Heart left ventricle (tissue), 16 donors: Measurements from ENCODE around the gene COL1A2. TPM values are rescaled to one million over a fixed set of nuclear protein-coding genes. Genes with fewer than 3 reads are reported as not detected.

Source experiments
- ATAC-seq, 4 donors: fragments of 200-7000 bp; cut with Tn5 transposase; one replicate each; pipeline ENCODE4 v1.9.1; 2020 to 2022; ENCODE audit warnings: moderate library complexity in 4 of 4, mild to moderate bottlenecking in 3 of 4, moderate number of reproducible peaks in 1 of 4
- DNase-seq, 5 donors: peaks; one replicate each; pipeline ENCODE4 v3.0.0-alpha.2; 2020
- H3K27ac ChIP-seq, 12 donors: fragments of 200-600 bp; sonication (generic) in 4 of 12; one replicate each; pipeline versions ENCODE4 v1.5.0 to v1.8.0; 2016 to 2022; ENCODE audit warnings: mild to moderate bottlenecking in 2 of 12
- H3K27me3 ChIP-seq, 9 donors: fragments of 200-600 bp; sonication (generic) in 2 of 9; one replicate each; pipeline versions ENCODE4 v1.5.1 to v1.8.0; 2016 to 2022; ENCODE audit warnings: mild to moderate bottlenecking in 3 of 9
- H3K36me3 ChIP-seq, 9 donors: fragments of 200-600 bp; sonication (generic) in 2 of 9; one replicate each; pipeline versions ENCODE4 v1.5.0 to v1.8.0; 2018 to 2022; ENCODE audit warnings: mild to moderate bottlenecking in 2 of 9
- H3K4me1 ChIP-seq, 12 donors: fragments of 200-600 bp; sonication (generic) in 4 of 12; one replicate each; pipeline versions ENCODE4 v1.5.0 to v1.8.0; 2016 to 2022; ENCODE audit warnings: mild to moderate bottlenecking in 3 of 12
- H3K4me3 ChIP-seq, 12 donors: fragments of 200-600 bp; sonication (generic) in 4 of 12; one replicate each; pipeline versions ENCODE4 v1.5.0 to v1.8.0; 2017 to 2022; ENCODE audit warnings: mild to moderate bottlenecking in 9 of 12, moderate library complexity in 4 of 12
- H3K9me3 ChIP-seq, 12 donors: fragments of 200-600 bp; sonication (generic) in 4 of 12; one replicate each; pipeline versions ENCODE4 v1.5.0 to v1.8.0; 2016 to 2022; ENCODE audit warnings: mild to moderate bottlenecking in 1 of 12
- POLR2A ChIP-seq, 2 donors: fragments of 450-650 bp; IDR thresholded peaks; one replicate each; pipeline ENCODE4 v1.6.1; 2017; ENCODE audit warnings: antibody characterized with exemption in 2 of 2, mild to moderate bottlenecking in 2 of 2, moderate library complexity in 2 of 2
- WGBS, 4 donors: extraction: QIAGEN DNeasy Blood & Tissue Kit in 2 of 4; methylation state at CpG; one replicate each; pipeline versions ENCODE4 v1.1.5 to v1.1.7; 2013 to 2018; 5-methylcytosine and 5-hydroxymethylcytosine counted together
- intact Hi-C, 10 donors: fragments of 100-400 bp; cut with DNase I; formaldehyde crosslinking; loops; one replicate each; pipeline versions ENCODE4 v1.11.1 to v1.14.2; 2022
- polyA plus RNA-seq, 2 donors: library from polyadenylated mRNA; stranded (reverse); fragments of 200-250 nt; gene quantifications; one replicate each; pipeline ENCODE4 v1.2.3, GENCODE V29; 2013
- total RNA-seq, 9 donors: library from RNA; depleted of rRNA in 2 of 9; stranded (reverse); fragments of >200 nt in 2 of 9; fragmentation: NEBNext Ultra II Directional in 3 of 9; extraction: Animal tissue kit (Norgen Biotek cat#: 25700) in 3 of 9; gene quantifications; one replicate each; pipeline versions ENCODE4 v1.1.0 to v1.2.4, GENCODE V29; 2016 to 2023
- TF ChIP-seq, protein P1 (sequence below), 12 donors: fragments of 200-600 bp; sonication (generic) in 4 of 12; IDR thresholded peaks; one replicate each; pipeline versions ENCODE4 v1.5.0 to v1.8.0; 2018 to 2022; ENCODE audit warnings: antibody characterized with exemption in 12 of 12, mild to moderate bottlenecking in 5 of 12
- donor health status: ischemic (EF 13 %, LVEDD 7.1; RV severe dilation, severe dysfunction).
- donor health status: healthy with polysubstance abuse.
- donor health status: DM: no; HTN: yes; CAD: no.
- donor health status: DM: no; HTN: no; CAD: no.
- donor health status: ischemic (EF 25% LVEDD 6.9; RV normal size, moderate dysfunction).
- donor health status: ischemic (EF 25% LVEDD 5.7; RV mildly dilated, moderate dysfunction).
- donor health status: healthy.
- donor health status: DM: yes; HTN: yes; CAD: no.
- donor health status: ischemic (EF 35%, LVEDD 5.7; RV mildly dilated, moderate dysfunction).
- donor health status: nonischemic (EF 11% LVEDD 7.7; RV severe dilation, severe dysfunction).
- donor health status: DM: yes; HTN: yes; CAD: no.
- donor health status: PGD.
- donor health status: ischemic (EF 29% LVEDD 5.4; RV normal size, mild dysfunction).
- donor health status: nonischemic (EF 23%, LVEDD 6.1; RV moderate dilation, normal function).

The COL1A2 gene
- total and polyA plus RNA-seq, 11 donors = 33.1 to 615 (median 104) TPM

DNA sequence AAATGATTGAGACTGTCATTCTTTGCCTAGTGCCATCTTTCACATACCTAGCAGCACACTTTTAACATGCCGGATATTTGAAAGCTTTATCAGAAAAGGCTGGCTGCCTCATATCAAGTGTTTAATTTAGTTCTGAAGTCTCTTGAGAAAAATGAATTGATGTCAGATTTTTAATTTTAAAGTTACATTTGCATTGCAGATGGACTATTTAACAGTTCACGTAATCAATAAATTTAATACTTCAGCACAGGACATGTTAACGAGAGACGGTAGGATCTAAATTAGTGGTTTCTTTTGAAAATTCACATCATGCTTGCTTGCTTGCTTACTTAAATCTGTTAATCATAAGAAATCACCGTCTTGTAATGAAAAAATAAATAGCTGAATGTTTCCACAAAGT is 51.6 kb downstream of the COL1A2 start:
- TF ChIP-seq, protein P1, sequence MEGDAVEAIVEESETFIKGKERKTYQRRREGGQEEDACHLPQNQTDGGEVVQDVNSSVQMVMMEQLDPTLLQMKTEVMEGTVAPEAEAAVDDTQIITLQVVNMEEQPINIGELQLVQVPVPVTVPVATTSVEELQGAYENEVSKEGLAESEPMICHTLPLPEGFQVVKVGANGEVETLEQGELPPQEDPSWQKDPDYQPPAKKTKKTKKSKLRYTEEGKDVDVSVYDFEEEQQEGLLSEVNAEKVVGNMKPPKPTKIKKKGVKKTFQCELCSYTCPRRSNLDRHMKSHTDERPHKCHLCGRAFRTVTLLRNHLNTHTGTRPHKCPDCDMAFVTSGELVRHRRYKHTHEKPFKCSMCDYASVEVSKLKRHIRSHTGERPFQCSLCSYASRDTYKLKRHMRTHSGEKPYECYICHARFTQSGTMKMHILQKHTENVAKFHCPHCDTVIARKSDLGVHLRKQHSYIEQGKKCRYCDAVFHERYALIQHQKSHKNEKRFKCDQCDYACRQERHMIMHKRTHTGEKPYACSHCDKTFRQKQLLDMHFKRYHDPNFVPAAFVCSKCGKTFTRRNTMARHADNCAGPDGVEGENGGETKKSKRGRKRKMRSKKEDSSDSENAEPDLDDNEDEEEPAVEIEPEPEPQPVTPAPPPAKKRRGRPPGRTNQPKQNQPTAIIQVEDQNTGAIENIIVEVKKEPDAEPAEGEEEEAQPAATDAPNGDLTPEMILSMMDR (IDR thresholded peaks at IDR 0.05) = no peak
- TF ChIP-seq POLR2A (IDR thresholded peaks at IDR 0.05) = no peak
- H3K4me1 ChIP-seq = peaks cover 0 to 8% (median 0%) of the 10 kb centered on the region in 12 donors
- intact Hi-C loops = loop anchor here in 8 of 10 donors (5.0 to 10.0 kb wide), 6 partner anchors 208 to 1031 kb away; partner anchors contain the start of gene SGCE (in 2 of the 8)
- no peak overlapping the region for H3K4me3 ChIP-seq
- H3K9me3 ChIP-seq = peaks cover 0 to 9% (median 5%) of the 10 kb centered on the region in 12 donors
- no peak overlapping the region for H3K27ac ChIP-seq
- no peaks in the 10 kb centered on the region for H3K36me3 ChIP-seq
- WGBS, 4 donors = 90 to 94% (median 91%) methylated on average over 5 of the region's 5 CpGs
- DNase-seq = no peak
- peaks cover 0 to 10% (median 0%) of the 10 kb centered on the region in 9 donors for H3K27me3 ChIP-seq
- no peak for ATAC-seq

DNA sequence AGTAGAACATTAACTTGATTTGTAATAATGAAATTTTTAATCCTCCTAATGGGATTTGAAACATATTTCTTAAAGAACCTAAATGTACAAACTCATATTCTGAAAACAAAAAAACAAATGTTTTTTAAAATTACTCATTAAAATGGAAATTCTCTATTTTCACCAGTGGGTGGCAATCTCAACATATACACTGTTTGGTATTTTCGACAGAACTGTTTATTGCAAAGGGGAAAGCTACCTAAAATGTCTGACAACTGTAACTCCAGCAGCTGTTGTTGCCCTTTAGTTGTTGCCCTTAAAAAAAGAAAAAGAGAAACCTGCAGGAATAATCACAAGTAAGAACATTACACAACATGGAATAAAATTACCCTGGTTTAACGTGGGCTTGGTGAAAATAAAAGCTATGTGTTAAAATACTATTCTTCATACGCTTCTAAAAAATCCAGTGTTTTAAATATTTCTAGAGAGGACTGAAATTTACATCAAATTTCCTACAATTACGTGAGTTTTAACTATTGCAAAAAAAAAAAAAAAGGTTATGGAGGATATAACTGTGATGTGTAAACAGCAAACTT is 54.5 kb downstream of the COL1A2 start:
- 44 to 55% (median 51%) methylated on average over 4 of the region's 4 CpGs for WGBS, 4 donors
- no peaks in the 10 kb centered on the region for H3K36me3 ChIP-seq

DNA sequence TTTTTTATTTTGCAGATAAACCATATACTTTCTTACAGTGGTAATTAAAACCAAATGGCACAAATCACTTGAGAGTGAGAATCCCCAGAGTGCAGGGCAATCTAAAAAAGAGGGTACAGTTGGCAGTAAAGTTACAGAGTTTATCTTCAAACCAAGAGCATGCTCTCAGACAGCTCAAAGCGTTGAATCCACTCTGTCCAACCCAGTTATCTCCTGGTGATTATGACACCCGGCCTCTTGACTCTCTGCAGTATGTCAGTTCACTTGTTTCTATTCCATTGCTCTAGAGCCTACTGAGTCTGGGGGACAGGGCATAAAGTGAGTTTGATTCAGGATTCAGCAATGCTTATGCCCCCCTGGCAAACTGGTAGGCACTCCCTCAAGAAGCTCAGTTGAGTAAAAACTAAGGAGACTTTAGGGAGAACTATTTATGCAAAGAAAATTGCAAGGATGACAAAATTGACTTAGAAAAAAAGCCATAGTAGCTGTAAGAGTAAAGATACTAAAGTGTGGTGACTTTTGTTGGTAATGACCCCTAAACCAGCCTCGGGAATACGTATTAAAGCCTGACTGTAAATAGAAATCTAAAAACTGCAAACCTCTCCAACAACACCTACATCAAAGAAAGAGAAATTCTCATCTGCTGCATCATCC is 55.5 kb downstream of the COL1A2 start:
- Histone ChIP-seq H3K36me3 (no peaks in the 10 kb centered on the region), H3K27ac (no peak overlapping the region), H3K9me3 (peaks cover 0 to 9% (median 5%) of the 10 kb centered on the region in 12 donors), H3K4me3 (no peak overlapping the region), H3K27me3 (peaks cover 0 to 10% (median 0%) of the 10 kb centered on the region in 9 donors), H3K4me1 (peaks cover 0 to 15% (median 5%) of the 10 kb centered on the region in 12 donors)
- DNase-seq (peak in 1 of 5 donors; percentile 25), ATAC-seq (peak; percentile 74 to 87 (median 82))
- 52 to 67% (median 54%) methylated on average over 4 of the region's 4 CpGs for WGBS, 4 donors
- TF ChIP-seq, protein P1 (IDR thresholded peaks at IDR 0.05) = no peak
- no peak for TF ChIP-seq POLR2A (IDR thresholded peaks at IDR 0.05)
- intact Hi-C loops = loop anchor here (5.0 to 10.0 kb wide), 11 partner anchors 57 to 1027 kb away; partner anchors contain the start of genes SGCE (in 4 of the 10) and CASD1 (in 1 of the 10)

More for the DNA sequence above, 54.5 kb downstream of the COL1A2 start:
- Histone ChIP-seq H3K4me3 (no peak overlapping the region), H3K4me1 (peaks cover 0 to 15% (median 5%) of the 10 kb centered on the region in 12 donors), H3K27ac (no peak overlapping the region), H3K9me3 (peaks cover 0 to 9% (median 5%) of the 10 kb centered on the region in 12 donors), H3K27me3 (peaks cover 0 to 10% (median 0%) of the 10 kb centered on the region in 9 donors)
- DNase-seq (no peak), ATAC-seq (peak in 1 of 4 donors; percentile 55)
- intact Hi-C loops = loop anchor here in 8 of 10 donors (2.0 to 10.0 kb wide), 7 partner anchors 62 to 1028 kb away; partner anchors contain the start of gene SGCE (in 2 of the 8)
- no peak for TF ChIP-seq POLR2A (IDR thresholded peaks at IDR 0.05)
- TF ChIP-seq, protein P1 (IDR thresholded peaks at IDR 0.05) = peak; percentile 42 to 78 (median 59)

DNA sequence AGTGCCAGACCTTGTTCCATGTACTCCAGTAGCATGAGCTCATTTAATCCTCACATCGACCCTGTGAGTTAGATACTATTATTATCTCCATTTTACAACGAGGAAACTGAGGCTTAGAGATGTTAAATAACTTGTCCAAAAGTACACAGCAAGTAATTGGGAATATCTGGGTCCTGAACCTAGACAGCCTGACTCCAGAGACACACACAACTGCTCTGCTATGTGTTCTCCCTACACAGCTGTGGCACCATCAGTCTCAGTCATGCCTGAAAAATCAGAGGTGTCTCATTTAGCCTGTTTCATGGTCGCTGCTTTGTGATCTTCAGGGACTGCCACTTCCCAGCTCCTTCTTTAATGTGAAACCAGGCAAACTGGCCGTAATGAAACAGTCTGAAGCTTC is 56.5 kb downstream of the COL1A2 start:
- Histone ChIP-seq H3K27me3 (peaks cover 0 to 5% (median 0%) of the 10 kb centered on the region in 9 donors), H3K27ac (no peak overlapping the region), H3K9me3 (peaks cover 0 to 9% (median 5%) of the 10 kb centered on the region in 12 donors), H3K4me1 (peaks cover 0 to 15% (median 5%) of the 10 kb centered on the region in 12 donors), H3K36me3 (no peaks in the 10 kb centered on the region), H3K4me3 (no peak overlapping the region)
- no peak for TF ChIP-seq POLR2A (IDR thresholded peaks at IDR 0.05)
- TF ChIP-seq, protein P1 (IDR thresholded peaks at IDR 0.05) = no peak
- intact Hi-C loops = loop anchor here (5.0 to 10.0 kb wide), 11 partner anchors 56 to 1026 kb away; partner anchors contain the start of genes SGCE (in 4 of the 10) and CASD1 (in 1 of the 10)
- WGBS, 4 donors = 60 to 63% (median 61%) methylated on average over 4 of the region's 4 CpGs
- ATAC-seq (no peak), DNase-seq (no peak)
